GM06990 (cell line): Measurements from ENCODE around the gene MLKL.
A peak's percentile ranks its signal among the peaks of the same experiment; 100 is the strongest.

Experiments
- DNase-seq: peaks from one replicate; pipeline ENCODE4 v3.0.0-alpha.2; 2011; ENCODE audit not compliant: insufficient read length; ENCODE audit errors: extremely low read depth
- H3K27me3 ChIP-seq: replicated peaks from 2 replicates; pipeline ENCODE4 v1.6.0; 2011; ENCODE audit warnings: low read length; ENCODE audit not compliant: control insufficient read depth, insufficient read depth
- H3K36me3 ChIP-seq: 2 replicates; pipeline ENCODE4 v1.5.1; 2011; ENCODE audit warnings: low read length; ENCODE audit not compliant: control insufficient read depth, insufficient read depth
- H3K4me3 ChIP-seq: replicated peaks from 2 replicates; pipeline ENCODE4 v1.5.1; 2011; ENCODE audit warnings: low read depth, mild to moderate bottlenecking, control low read depth, low read length
- CTCF ChIP-seq: IDR thresholded peaks from 2 replicates; pipeline ENCODE4 v1.5.1; 2011; ENCODE audit warnings: low read length, control low read depth, mild to moderate bottlenecking, inconsistent platforms; ENCODE audit not compliant: insufficient read depth, poor library complexity, severe bottlenecking

Gene MLKL

GRCh38 chr16:74713325-74713724 is 12.7 kb upstream of the MLKL start:
- no peaks in the 10 kb centered on the region for H3K36me3 ChIP-seq
- no peaks in the 10 kb centered on the region; the same call in 1 of the 2 replicates for H3K27me3 ChIP-seq
- DNase-seq: no peak
- TF ChIP-seq CTCF: no peak
- no peak overlapping the region for H3K4me3 ChIP-seq

DNA sequence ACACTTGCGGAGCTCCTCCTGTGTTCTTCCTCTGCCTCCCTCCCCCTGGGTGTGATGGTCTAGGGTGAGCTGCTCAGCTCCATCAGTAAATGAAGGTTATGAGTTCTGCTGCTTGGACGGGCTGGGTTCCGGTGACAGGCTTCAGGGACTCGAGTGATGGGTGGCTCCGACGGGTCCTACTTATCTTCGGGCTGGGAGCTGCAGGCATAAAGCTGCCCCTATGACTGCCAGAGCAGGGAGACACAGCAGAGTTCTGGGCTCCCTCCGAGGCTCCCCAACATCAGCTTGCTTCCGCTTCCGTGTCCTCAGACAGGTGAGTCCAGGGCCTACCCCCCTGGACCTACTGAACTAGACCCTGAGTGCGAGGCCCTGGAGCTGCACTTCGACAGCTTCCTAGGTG is 11.3 kb upstream of the MLKL start:
- no peak for TF ChIP-seq CTCF
- no peaks in the 10 kb centered on the region; the same call in 1 of the 2 replicates for H3K27me3 ChIP-seq
- H3K36me3 ChIP-seq: no peaks in the 10 kb centered on the region
- no peak for DNase-seq
- no peak overlapping the region for H3K4me3 ChIP-seq

DNA sequence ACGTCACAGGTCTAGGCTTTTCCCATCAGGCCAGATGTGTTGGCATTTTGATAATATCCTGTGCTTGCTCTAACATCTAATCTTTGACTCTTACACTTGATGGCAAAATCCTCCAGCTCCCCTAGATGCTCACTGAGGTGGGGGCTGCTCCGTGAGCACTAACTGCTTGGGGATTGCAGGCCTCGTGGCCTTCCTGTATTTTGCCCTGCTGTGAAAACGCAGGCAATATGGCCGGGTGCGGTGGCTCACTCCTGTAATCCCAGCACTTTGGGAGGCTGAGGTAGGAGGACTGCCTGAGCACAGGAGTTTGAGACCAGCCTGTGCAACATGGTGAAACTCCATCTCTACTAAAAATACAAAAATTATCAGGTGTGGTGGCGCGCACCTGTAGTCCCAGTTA is 9.7 kb upstream of the MLKL start:
- H3K36me3 ChIP-seq: no peaks in the 10 kb centered on the region
- DNase-seq: no peak
- no peaks in the 10 kb centered on the region; the same call in 1 of the 2 replicates for H3K27me3 ChIP-seq
- H3K4me3 ChIP-seq: no peak overlapping the region
- TF ChIP-seq CTCF: no peak

DNA sequence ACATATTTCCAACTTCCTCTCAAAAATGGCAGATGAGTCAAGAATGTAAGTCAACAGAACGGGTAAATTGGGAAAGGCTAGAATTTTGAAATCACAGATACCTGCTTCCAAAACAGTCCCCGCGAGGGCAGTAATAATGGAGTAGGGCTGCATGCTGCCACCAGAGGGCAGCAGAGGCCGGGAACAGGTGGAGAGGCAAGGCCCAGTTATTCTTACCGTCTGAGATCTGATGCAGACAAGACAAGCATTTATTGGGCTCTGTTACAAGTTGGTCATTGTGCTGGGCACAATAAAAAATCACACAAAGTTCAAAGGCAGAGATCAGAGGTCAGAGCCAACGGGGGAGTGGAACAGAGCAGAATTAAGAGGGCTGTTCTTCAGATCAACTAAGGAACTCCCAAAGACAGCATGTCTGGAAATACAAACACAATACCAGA is 8.8 kb upstream of the MLKL start:
- no peaks in the 10 kb centered on the region for H3K36me3 ChIP-seq
- peak; percentile 94 for TF ChIP-seq CTCF
- no peak overlapping the region for H3K4me3 ChIP-seq

GRCh38 chr16:74700116-74700437 is 585 bp downstream of the MLKL start:
- TF ChIP-seq CTCF: no peak
- Histone ChIP-seq H3K36me3 (peaks cover 2% of the 10 kb centered on the region; the same call in 1 of the 2 replicates), H3K4me3 (peak overlapping the region; percentile 88), H3K27me3 (no peaks in the 10 kb centered on the region)
- no peak for DNase-seq

More for the DNA sequence above, 8.8 kb upstream of the MLKL start:
- H3K27me3 ChIP-seq: no peaks in the 10 kb centered on the region; the same call in 1 of the 2 replicates
- DNase-seq: no peak

DNA sequence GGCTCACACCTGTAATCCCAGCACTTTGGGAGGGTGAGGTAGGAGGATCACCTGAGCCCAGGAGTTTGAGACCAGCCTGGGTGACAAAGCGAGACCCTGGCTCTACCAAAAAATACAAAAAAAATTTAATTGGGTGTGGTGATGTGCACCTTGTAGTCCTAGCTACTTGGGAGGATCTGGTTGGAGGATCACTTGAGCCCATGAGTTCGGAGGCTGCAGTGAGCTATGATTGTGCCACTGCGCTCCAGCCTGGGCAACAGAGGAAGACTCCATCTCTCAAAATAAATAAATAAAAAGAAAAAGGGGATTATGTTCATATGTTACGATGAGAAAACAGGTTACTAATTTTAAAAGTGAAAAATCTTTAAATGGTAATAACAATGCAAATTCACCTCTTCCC is 996 bp downstream of the MLKL start:
- Histone ChIP-seq H3K27me3 (no peaks in the 10 kb centered on the region), H3K36me3 (peaks cover 2% of the 10 kb centered on the region), H3K4me3 (peak overlapping the region; percentile 88)
- no peak for TF ChIP-seq CTCF
- no peak for DNase-seq
